ENCODE measurements around the gene STPG1.

STPG1 gene

GRCh38 chr1:24425922-24426321, 12.3 kb upstream of the STPG1 start:
- no peak for DNase-seq

GRCh38 chr1:24425441-24425840, 11.9 kb upstream of the STPG1 start:
- no peak for DNase-seq

- no peak for DNase-seq
These were observed 11.4 kb upstream of the STPG1 start for GRCh38 chr1:24424990-24425389.

GRCh38 chr1:24424207-24424606, 10.6 kb upstream of the STPG1 start:
- no peak for DNase-seq

GRCh38 chr1:24421502-24421901, 7.9 kb upstream of the STPG1 start:
- DNase-seq = no peak

- DNase-seq = peak; percentile 60
These were observed 7.0 kb upstream of the STPG1 start for GRCh38 chr1:24420547-24420946.

GRCh38 chr1:24418898-24419628, 5.5 kb upstream of the STPG1 start:
- DNase-seq = no peak

- DNase-seq = no peak
These were observed 4.1 kb upstream of the STPG1 start for GRCh38 chr1:24417681-24418080.

GRCh38 chr1:24416666-24417391, 3.2 kb upstream of the STPG1 start:
- peak; percentile 30 for DNase-seq

- no peak for DNase-seq
These were observed 2.5 kb upstream of the STPG1 start for GRCh38 chr1:24415910-24416665.

- DNase-seq = peak; percentile 99
These were observed 1.8 kb upstream of the STPG1 start, which contains the start of gene NIPAL3 for GRCh38 chr1:24415334-24415909. Gene NIPAL3, plus strand, starts transcription at chr1:24415802. Its CDS starts 3,746 bp downstream, at chr1:24419548.

- DNase-seq = no peak
These were observed 1.3 kb upstream of the STPG1 start for GRCh38 chr1:24414775-24415333.

- DNase-seq = no peak
These were observed 1.2 kb downstream of the STPG1 start for GRCh38 chr1:24412408-24412807.

GRCh38 chr1:24411963-24412362, 1.6 kb downstream of the STPG1 start:
- DNase-seq = peak; percentile 44

GRCh38 chr1:24410750-24411149, 2.8 kb downstream of the STPG1 start:
- no peak for DNase-seq

- peak; percentile 27 for DNase-seq
These were observed 4.0 kb downstream of the STPG1 start for GRCh38 chr1:24409535-24409934.

- DNase-seq = peak; percentile 92
These were observed 6.8 kb downstream of the STPG1 start for GRCh38 chr1:24406788-24407187.

GRCh38 chr1:24403806-24404205, 9.8 kb downstream of the STPG1 start:
- DNase-seq = no peak

GRCh38 chr1:24400065-24400464, 13.5 kb downstream of the STPG1 start:
- no peak for DNase-seq

- no peak for DNase-seq
These were observed 19.7 kb downstream of the STPG1 start for GRCh38 chr1:24393892-24394291.

GRCh38 chr1:24392982-24393650, 20.5 kb downstream of the STPG1 start:
- DNase-seq = no peak

GRCh38 chr1:24392604-24392946, 21.0 kb downstream of the STPG1 start:
- no peak for DNase-seq
